Retina (tissue), 1 donor: ENCODE data around the gene SDCCAG8.
"Not testable (repeated sequence)": the region's sequence is repeated elsewhere in the genome, so short reads cannot be mapped to it uniquely, and the experiment has no call there.

ENCODE experiments used
- DNase-seq: peaks from one replicate; pipeline ENCODE4 v3.0.0-alpha.2; 2016

SDCCAG8 gene

GRCh38 chr1:243287123-243287460, 31.3 kb downstream of the SDCCAG8 start:
- no peak for DNase-seq

DNA sequence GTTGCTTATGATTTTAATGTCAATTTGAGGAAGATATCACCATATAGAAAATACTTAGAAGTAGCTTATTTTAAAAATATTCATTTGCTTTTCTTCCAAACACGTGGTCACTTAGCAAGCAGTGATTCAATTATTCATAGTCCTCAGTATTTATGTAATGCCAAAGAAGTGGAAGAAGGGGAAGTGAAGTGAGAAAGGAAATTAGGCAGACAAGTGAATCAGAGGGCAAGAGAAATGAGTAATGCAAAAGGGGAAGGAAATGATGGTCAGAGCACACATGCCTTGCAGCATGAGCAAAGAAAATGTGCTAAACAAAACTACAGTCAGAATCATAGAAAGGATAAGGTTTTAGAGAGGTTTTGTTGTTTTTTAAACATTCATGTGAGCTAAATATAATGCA, 31.8 kb downstream of the SDCCAG8 start:
- no peak for DNase-seq

DNA sequence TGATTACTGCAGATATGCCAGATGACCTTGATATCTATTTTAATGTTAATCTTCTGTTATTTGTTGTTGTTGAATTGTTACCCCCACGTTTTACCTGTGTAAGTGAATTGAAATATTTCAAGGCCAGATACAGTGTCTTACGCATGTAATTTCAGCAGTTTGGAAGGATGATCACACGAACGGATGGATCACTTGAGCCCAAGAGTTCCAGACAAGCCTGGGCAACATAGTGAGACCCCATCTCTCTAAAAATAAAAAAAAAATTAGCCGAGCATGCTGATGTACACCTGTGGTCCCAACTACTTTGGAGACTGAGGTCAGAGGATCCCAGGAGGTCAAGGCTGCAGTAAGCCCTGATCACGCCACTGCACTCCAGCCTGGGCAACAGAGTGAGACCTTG, 32.2 kb downstream of the SDCCAG8 start:
- DNase-seq: no peak

- DNase-seq: no peak
Measured at GRCh38 chr1:243291292-243291691, 35.5 kb downstream of the SDCCAG8 start.

DNA sequence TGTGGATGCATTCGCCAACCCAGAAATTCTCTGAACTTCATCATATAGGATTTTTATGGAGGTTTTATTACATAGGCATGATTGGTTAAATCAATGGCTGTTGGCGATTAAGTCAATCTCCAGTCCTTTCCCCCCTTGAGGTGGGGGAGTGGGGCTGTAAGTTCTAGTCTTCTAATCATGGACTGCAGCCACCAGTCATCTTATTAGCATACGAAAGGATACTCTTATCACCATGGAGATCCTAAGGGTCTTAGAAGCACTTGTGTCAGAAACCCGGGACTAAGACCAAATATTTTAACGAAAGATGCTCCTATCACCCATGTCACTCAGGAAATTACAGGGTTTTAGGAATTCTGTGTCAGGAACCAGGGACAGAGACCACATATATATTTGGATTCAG, 36.3 kb downstream of the SDCCAG8 start:
- DNase-seq: no peak

DNA sequence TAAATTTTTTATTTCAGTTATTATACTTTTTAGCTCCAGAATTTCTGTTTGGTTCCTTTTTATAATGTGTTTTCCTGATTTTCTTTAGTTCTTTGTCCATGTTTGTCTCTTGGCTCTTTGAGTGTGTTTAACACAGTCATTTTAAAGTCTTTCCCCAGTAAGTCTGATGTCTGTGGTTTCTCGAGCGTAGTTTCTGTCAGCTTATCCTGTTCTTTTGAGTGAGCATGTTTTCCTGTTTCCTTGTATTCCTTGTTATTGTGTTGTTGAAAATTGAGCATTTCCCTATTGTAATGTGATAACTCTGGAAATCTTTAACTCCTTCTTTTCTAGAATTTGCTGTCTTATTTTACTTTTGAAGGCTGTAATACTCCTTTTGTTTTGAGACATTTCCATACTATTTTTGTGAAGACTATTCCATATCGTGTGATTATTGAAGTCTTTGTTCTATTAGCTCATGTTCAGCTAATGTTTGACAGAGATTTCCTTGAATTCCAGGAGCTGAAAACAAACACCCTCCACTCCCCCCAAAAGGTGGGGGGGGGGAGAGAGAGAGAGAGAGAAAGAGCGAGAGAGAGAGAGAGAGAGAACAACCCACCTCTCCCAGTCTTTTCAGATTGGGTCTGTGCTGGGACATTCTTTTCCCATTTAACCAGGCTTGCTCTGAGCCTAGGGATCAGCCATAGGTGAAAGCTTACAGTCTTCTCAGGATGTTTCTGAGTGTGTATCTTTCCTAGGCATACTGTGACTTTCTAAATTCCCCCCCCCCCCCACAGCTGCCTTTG, 38.3 kb downstream of the SDCCAG8 start:
- no peak for DNase-seq

DNA sequence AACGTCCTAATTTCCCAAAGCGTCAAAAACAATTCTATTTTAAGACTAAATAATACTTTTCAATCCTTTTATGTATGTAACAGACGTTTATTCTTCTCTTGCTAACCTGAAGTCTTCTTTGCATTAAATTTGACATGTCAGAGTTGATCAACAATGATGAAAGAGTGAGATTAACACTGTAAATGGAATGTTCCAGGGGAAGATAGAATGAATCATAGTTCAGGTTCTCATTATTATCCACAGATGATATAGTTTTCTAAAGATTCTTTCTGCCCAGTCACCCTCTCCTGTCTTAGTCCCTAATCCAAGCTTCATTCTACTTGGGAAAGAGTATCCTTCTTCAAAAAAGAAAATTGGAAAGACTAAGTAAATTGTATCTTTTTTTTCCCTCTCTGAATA, 38.9 kb downstream of the SDCCAG8 start:
- no peak for DNase-seq

DNA sequence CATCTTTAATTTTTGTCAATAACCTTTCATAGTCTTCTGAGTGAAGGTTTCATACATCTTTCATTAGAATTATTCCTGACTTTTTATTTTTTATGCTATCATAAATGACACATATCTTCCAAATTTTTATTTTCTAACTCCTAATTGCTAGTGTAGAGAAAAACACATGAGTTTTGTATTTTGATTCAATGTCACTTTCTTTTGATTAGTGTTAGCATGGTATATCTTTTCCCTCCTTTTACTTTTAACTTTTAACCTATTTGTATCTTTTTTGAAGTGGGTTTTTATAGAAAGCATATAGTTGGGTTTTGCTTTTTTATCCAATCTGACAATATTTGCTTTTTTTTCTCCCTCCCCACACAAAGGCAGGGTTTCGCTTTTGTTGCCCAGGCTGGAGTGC, 43.2 kb downstream of the SDCCAG8 start:
- DNase-seq: no peak

DNA sequence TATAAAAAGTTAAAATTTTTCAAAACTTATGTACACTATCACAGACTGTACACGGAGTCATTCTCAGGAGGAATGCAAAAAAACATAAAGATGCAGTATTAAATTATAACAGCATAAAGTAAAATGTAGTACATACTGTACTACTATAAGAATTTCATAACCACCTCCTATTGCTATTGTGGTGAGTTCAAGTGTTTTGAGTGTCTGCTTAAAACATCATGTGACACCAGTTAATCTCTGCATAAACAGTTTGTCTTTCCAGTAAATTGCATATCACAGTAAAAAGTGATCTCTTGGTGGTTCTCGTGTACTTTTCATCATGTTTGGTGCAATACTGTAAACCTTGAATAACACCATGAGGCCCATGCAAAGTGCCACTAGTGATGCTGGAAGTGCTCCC, 45.2 kb downstream of the SDCCAG8 start:
- DNase-seq: no peak

- DNase-seq: no peak
Measured at GRCh38 chr1:243311809-243312208, 56.0 kb downstream of the SDCCAG8 start.

- DNase-seq: no peak
Measured at GRCh38 chr1:243312952-243313634, 57.3 kb downstream of the SDCCAG8 start.

DNA sequence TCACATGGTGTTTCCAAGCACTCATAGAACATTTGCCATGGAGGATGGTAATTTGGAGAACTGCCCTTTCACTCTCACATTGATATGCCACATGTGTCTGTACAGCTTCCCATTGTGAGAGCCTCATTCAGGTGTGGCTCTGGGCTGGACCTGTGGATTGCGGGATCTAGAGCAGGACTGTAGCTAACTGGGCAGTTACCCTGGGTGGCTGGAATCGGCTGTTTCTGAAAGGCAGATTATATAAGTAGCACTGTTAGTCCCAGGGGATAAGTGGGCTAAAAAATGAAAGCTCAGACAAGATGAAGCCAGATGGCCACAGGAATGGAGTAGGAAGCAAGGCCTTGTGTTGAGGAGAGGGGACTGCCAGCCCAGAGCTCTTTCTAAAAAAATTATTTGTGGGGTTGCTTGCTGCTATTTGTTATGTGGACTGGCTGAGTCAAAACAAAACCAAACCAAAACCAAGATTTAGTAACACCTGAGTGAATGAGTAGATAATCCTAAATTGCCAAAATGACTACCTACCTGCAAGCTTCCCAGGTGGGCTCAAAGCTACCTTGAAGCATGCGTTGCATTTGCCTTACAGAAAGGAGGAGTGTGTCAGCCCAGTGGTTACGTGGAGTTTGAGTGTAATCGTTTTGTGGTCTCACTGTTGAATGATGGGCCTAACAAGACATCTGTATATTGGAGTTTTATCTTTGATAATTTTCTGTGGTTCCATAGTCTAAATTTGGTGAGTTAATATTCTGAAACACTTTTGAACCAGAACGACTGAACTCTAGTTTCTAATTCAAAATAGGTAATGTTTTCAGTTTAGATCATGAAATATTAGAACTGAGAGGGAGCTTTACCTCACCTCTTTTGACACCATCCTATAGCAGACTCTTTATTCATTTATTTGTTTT, 58.0 kb downstream of the SDCCAG8 start:
- no peak for DNase-seq

- DNase-seq: no peak
Measured at GRCh38 chr1:243315455-243315854, 59.6 kb downstream of the SDCCAG8 start.

- no peak for DNase-seq
Measured at GRCh38 chr1:243315893-243316292, 60.1 kb downstream of the SDCCAG8 start.

GRCh38 chr1:243316366-243316989, 60.6 kb downstream of the SDCCAG8 start:
- DNase-seq: peak; percentile 16

DNA sequence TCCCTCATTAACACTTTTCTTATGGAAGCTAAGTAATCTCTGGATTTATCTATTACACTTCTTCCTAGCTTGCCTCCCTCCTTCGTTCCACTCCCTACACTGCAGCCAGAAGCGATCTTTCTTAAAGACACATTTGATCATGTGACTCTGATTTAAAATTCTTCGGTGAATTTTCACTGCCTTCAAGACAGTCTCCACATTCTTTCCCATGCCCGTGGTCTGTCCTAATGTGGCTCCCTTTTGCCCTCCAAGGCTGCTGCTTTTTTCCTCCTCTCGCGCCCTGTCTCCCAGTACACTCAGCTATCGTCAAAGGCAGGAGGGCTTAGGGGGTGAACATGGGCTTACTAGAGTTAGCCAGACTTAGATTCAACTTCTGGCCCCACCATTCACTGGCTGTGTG, 64.4 kb downstream of the SDCCAG8 start:
- DNase-seq: no peak

DNA sequence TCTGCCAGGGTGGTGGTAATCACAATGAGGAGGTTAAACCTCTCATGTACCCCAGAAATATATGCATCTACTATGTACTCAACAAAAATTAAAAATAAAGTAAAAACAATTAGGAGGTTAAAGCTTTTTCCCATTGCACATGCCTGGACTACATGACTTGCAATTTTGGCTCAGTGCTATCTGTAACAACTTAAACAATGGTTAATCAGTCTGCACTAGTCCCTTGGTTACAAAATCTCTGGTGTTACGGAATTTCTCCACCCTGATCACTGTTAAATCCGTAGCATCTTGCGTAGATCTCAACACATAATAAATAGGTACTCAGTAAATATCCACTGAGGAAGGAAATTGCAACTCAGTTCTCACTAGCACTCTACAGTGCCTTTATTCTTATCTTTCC, 66.5 kb downstream of the SDCCAG8 start:
- no peak for DNase-seq

GRCh38 chr1:243323491-243323890, 67.7 kb downstream of the SDCCAG8 start:
- DNase-seq: no peak

- peak; percentile 22 for DNase-seq
Measured at GRCh38 chr1:243325305-243325890, 69.6 kb downstream of the SDCCAG8 start.

DNA sequence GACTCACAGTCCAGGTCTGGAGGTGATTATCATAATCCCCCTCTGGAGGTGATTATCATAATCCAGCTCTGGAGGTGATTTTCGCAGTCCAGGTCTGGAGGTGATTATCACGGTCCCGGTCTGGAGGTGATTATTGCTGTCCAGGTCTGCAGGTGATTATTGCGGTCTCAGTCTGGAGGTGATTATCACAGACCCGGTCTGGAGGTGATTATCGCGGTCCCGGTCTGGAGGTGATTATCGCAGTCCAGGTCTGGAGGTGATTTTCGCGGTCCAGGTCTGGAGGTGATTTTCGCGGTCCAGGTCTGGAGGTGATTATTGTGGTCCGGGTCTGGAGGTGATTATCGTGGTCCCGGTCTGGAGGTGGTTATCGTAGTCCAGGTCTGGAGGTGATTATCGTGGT, 76.6 kb downstream of the SDCCAG8 start:
- no peak for DNase-seq

- DNase-seq: no peak
Measured at GRCh38 chr1:243335292-243335691, 79.5 kb downstream of the SDCCAG8 start.

GRCh38 chr1:243336163-243336562, 80.3 kb downstream of the SDCCAG8 start:
- no peak for DNase-seq

DNA sequence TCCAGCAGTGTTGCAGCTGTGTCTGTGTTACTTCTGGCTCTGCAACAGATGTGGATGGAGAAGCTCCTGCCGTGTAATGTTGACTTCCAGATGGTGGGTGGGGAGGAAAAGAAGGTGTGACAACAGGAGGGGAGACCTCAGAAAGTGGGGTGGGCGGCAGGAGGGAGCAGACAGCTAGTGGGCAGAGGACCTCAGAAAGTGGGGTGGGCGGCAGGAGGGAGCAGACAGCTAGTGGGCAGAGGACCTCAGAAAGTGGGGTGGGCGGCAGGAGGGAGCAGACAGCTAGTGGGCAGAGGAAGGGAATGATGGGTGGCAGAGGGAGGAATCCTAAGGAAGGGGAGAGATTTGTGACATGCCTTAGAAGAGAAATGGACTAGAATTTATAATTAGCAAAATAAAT, 83.0 kb downstream of the SDCCAG8 start:
- DNase-seq: not testable (repeated sequence)
